ENCODE results near the gene CHN2. TPM values are rescaled to one million over a fixed set of nuclear protein-coding genes. Genes with fewer than 3 reads are reported as not detected.

Gene CHN2
- total RNA-seq, 1 donor from 2014 or later, result 20.2 TPM

Other genes starting within 250 kb of the CHN2 start
- 14.2 TPM for gene TRIL, start 236.4 kb upstream of the CHN2 start, total RNA-seq (ENCODE audit: insufficient read depth, low replicate concordance)
- 13.2 TPM for gene CPVL, start 48.2 kb upstream of the CHN2 start, total RNA-seq (ENCODE audit: insufficient read depth, low replicate concordance)